ENCODE data around the gene BAAT.
"Not testable (repeated sequence)": the region's sequence is repeated elsewhere in the genome, so short reads cannot be mapped to it uniquely, and the experiment has no call there.

BAAT gene

GRCh38 chr9:101365181-101365580, 19.6 kb downstream of the BAAT start:
- no peak for DNase-seq (ENCODE audit: low read depth, low spot score)

- no peak for DNase-seq (ENCODE audit: low read depth, low spot score)
Measured at GRCh38 chr9:101362450-101362849, 22.4 kb downstream of the BAAT start.

- no peak for DNase-seq (ENCODE audit: low read depth, low spot score)
Measured at GRCh38 chr9:101360647-101361046, 24.2 kb downstream of the BAAT start.

GRCh38 chr9:101359679-101360078, 25.1 kb downstream of the BAAT start:
- no peak for DNase-seq (ENCODE audit: low read depth, low spot score)

- DNase-seq (ENCODE audit: low read depth, low spot score) = no peak
Measured at GRCh38 chr9:101356619-101357018, 28.2 kb downstream of the BAAT start.

GRCh38 chr9:101354765-101355708, 29.8 kb downstream of the BAAT start:
- no peak for DNase-seq (ENCODE audit: low read depth, low spot score)

- DNase-seq (ENCODE audit: low read depth, low spot score) = peak; percentile 45
Measured at GRCh38 chr9:101354143-101354764, 30.6 kb downstream of the BAAT start.

- no peak for DNase-seq (ENCODE audit: low read depth, low spot score)
Measured at GRCh38 chr9:101353683-101354082, 31.1 kb downstream of the BAAT start.

GRCh38 chr9:101352892-101353463, 31.8 kb downstream of the BAAT start:
- DNase-seq (ENCODE audit: low read depth, low spot score) = no peak

- no peak for DNase-seq (ENCODE audit: low read depth, low spot score)
Measured at GRCh38 chr9:101350285-101350684, 34.5 kb downstream of the BAAT start.

GRCh38 chr9:101342595-101342994, 42.2 kb downstream of the BAAT start:
- no peak for DNase-seq (ENCODE audit: low read depth, low spot score)

GRCh38 chr9:101341958-101342357, 42.8 kb downstream of the BAAT start:
- DNase-seq (ENCODE audit: low read depth, low spot score) = no peak

GRCh38 chr9:101337237-101337636, 47.6 kb downstream of the BAAT start:
- DNase-seq (ENCODE audit: low read depth, low spot score) = no peak

- DNase-seq (ENCODE audit: low read depth, low spot score) = no peak
Measured at GRCh38 chr9:101336091-101336490, 48.7 kb downstream of the BAAT start.

- no peak for DNase-seq (ENCODE audit: low read depth, low spot score)
Measured at GRCh38 chr9:101333926-101334702, 50.7 kb downstream of the BAAT start.

- no peak for DNase-seq (ENCODE audit: low read depth, low spot score)
Measured at GRCh38 chr9:101333490-101333889, 51.3 kb downstream of the BAAT start.

- no peak for DNase-seq (ENCODE audit: low read depth, low spot score)
Measured at GRCh38 chr9:101332362-101332761, 52.4 kb downstream of the BAAT start.

GRCh38 chr9:101327422-101327909, 57.3 kb downstream of the BAAT start:
- not testable (repeated sequence) for DNase-seq (ENCODE audit: low read depth, low spot score)

GRCh38 chr9:101326501-101326900, 58.3 kb downstream of the BAAT start:
- DNase-seq (ENCODE audit: low read depth, low spot score) = peak; percentile 15

GRCh38 chr9:101326035-101326434, 58.8 kb downstream of the BAAT start:
- no peak for DNase-seq (ENCODE audit: low read depth, low spot score)

- DNase-seq (ENCODE audit: low read depth, low spot score) = no peak
Measured at GRCh38 chr9:101325053-101325452, 59.8 kb downstream of the BAAT start.

All from astrocyte of the hippocampus (primary cell).